Tibial nerve (tissue), 4 donors: ENCODE measurements around the gene JAKMIP1. TPM values are rescaled to one million over a fixed set of nuclear protein-coding genes. Genes with fewer than 3 reads are reported as not detected.

Source experiments
- DNase-seq, 2 donors: peaks; one replicate each; pipeline ENCODE4 v3.0.0-alpha.2; 2019; ENCODE audit warnings: low spot score in 2 of 2
- H3K27ac ChIP-seq, 4 donors: fragments of 200-600 bp; sonication (generic) in 3 of 4; one replicate each; pipeline ENCODE4 v1.5.1; 2017 to 2019; ENCODE audit warnings: mild to moderate bottlenecking in 1 of 4
- H3K27me3 ChIP-seq, 2 donors: fragments of 200-600 bp; sonication (generic) in 1 of 2; one replicate each; pipeline versions ENCODE4 v1.5.1 to v1.6.0; 2017 to 2019
- H3K36me3 ChIP-seq, 3 donors: fragments of 200-600 bp; sonication (generic); one replicate each; pipeline ENCODE4 v1.5.1; 2018 to 2019
- H3K4me1 ChIP-seq, 4 donors: fragments of 200-600 bp; sonication (generic) in 3 of 4; one replicate each; pipeline ENCODE4 v1.5.1; 2017 to 2019
- H3K4me3 ChIP-seq, 4 donors: fragments of 200-600 bp; sonication (generic) in 3 of 4; one replicate each; pipeline ENCODE4 v1.5.1; 2017 to 2019; ENCODE audit warnings: mild to moderate bottlenecking in 1 of 4, moderate library complexity in 1 of 4
- H3K9me3 ChIP-seq, 4 donors: fragments of 200-600 bp; sonication (generic) in 3 of 4; one replicate each; pipeline ENCODE4 v1.5.1; 2017 to 2019
- EP300 ChIP-seq, 2 donors: sonication (generic); formaldehyde crosslinking; IDR thresholded peaks; one replicate each; pipeline ENCODE4 v1.6.1; 2017; ENCODE audit warnings: antibody characterized with exemption in 2 of 2, mild to moderate bottlenecking in 1 of 2
- POLR2A ChIP-seq, 2 donors: fragments of 450-650 bp; IDR thresholded peaks; one replicate each; pipeline ENCODE4 v1.6.1; 2017; ENCODE audit warnings: antibody characterized with exemption in 2 of 2, mild to moderate bottlenecking in 2 of 2, moderate library complexity in 2 of 2
- WGBS, 2 donors: methylation state at CpG; one replicate each; pipeline ENCODE4 v1.1.5; 2018; 5-methylcytosine and 5-hydroxymethylcytosine counted together
- total RNA-seq, 4 donors: library from RNA; depleted of rRNA; stranded (reverse); fragments of >200 nt; gene quantifications; one replicate each; pipeline ENCODE4 v1.1.0, GENCODE V29; 2016
- TF ChIP-seq, protein P1 (sequence below), 5 experiments: fragments of 200-600 bp in 3 of 5; fragments of 450-650 bp in 2 of 5; sonication (generic) in 3 of 5; IDR thresholded peaks; one replicate each; pipeline ENCODE4 v1.5.1; 2016 to 2019; ENCODE audit warnings: antibody characterized with exemption in 5 of 5, mild to moderate bottlenecking in 3 of 5, moderate library complexity in 2 of 5

JAKMIP1 gene
- total RNA-seq, 4 donors from 2014 or later, result 0.30 to 2.5 (median 1.2) TPM

- no peak overlapping the region for H3K27ac ChIP-seq
- H3K36me3 ChIP-seq, result no peaks in the 10 kb centered on the region
- no peaks in the 10 kb centered on the region for H3K9me3 ChIP-seq
- no peaks in the 10 kb centered on the region for H3K27me3 ChIP-seq
- H3K4me1 ChIP-seq, result no peaks in the 10 kb centered on the region
- TF ChIP-seq EP300 (IDR thresholded peaks at IDR 0.05), result no peak
- no peak for DNase-seq
- WGBS, 2 donors, result 64 to 65% methylated on average over 7 of the region's 7 CpGs
- H3K4me3 ChIP-seq, result no peak overlapping the region
Measured at GRCh38 chr4:6114601-6115000, 85.7 kb downstream of the JAKMIP1 start.

GRCh38 chr4:6114181-6114580, 86.2 kb downstream of the JAKMIP1 start:
- H3K27ac ChIP-seq, result no peak overlapping the region

DNA sequence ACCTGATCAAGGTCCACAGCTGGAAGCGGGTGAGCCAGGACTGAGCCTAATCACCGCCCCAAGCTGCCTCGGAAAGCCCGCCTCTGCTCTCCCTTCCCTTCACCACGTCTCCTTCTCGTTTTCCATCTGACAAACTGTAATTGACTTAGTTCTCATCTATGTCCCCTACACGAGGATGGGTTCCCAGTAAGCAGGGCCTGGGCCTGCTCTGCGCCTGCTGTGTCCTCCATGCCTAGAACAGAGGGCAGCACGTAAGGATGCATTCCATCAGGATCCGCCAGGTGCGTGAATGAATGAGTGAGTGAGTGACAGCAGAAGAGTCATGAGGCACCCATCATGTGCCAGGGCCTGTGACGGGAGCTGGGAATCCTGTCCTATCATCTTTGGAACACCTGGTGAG, 86.7 kb downstream of the JAKMIP1 start:
- no peaks in the 10 kb centered on the region for H3K27me3 ChIP-seq
- H3K4me3 ChIP-seq, result no peak overlapping the region

More at GRCh38 chr4:6114181-6114580, 86.2 kb downstream of the JAKMIP1 start:
- Histone ChIP-seq H3K27me3 (no peaks in the 10 kb centered on the region), H3K4me3 (no peak overlapping the region), H3K9me3 (no peaks in the 10 kb centered on the region), H3K36me3 (no peaks in the 10 kb centered on the region), H3K4me1 (no peaks in the 10 kb centered on the region)
- 87 to 88% methylated on average over 2 to 3 of the region's 3 CpGs for WGBS, 2 donors
- DNase-seq, result no peak
- TF ChIP-seq, protein P1, sequence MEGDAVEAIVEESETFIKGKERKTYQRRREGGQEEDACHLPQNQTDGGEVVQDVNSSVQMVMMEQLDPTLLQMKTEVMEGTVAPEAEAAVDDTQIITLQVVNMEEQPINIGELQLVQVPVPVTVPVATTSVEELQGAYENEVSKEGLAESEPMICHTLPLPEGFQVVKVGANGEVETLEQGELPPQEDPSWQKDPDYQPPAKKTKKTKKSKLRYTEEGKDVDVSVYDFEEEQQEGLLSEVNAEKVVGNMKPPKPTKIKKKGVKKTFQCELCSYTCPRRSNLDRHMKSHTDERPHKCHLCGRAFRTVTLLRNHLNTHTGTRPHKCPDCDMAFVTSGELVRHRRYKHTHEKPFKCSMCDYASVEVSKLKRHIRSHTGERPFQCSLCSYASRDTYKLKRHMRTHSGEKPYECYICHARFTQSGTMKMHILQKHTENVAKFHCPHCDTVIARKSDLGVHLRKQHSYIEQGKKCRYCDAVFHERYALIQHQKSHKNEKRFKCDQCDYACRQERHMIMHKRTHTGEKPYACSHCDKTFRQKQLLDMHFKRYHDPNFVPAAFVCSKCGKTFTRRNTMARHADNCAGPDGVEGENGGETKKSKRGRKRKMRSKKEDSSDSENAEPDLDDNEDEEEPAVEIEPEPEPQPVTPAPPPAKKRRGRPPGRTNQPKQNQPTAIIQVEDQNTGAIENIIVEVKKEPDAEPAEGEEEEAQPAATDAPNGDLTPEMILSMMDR (IDR thresholded peaks at IDR 0.05), result no peak
- TF ChIP-seq POLR2A (IDR thresholded peaks at IDR 0.05), result no peak
- TF ChIP-seq EP300 (IDR thresholded peaks at IDR 0.05), result no peak

DNA sequence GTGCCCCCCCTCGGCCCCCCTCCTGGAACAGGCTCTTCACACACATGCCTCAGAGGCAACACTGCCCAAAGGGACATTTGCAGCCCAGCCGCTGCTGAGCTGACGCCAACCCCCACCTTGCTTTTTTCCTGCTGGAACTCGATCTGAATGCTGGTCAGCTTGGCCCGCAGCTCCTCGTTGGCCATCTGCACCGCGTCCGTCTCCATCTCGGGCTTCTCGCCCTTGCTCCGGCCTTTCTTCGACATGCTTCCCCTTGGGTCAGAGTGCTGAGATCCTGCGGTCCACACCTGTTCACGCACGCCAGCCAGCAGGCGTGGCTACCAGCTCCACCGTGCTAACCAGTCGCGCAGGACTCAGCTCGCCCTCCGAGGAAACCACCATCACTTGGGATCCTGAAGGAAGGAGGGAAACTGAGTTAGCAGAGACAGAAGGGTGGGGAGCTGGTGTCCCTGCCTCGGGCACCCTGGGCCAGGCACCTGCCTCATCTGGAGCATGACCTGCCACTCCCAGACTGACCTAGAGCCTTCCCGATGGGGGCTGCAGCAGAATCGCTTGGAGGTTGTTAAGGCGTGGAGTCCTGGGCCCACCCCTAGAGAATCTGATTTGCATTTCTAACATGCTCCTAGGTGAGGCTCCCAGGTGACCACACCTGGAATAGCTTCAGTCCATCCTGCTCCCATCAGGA, 87.6 kb downstream of the JAKMIP1 start:
- WGBS, 2 donors, result 75 to 78% methylated on average over 26 of the region's 26 CpGs
- no peaks in the 10 kb centered on the region for H3K27me3 ChIP-seq
- DNase-seq, result no peak

More for the DNA sequence above, 86.7 kb downstream of the JAKMIP1 start:
- DNase-seq, result no peak
- WGBS, 2 donors, result 85% methylated on average over 12 of the region's 12 CpGs
- TF ChIP-seq POLR2A (IDR thresholded peaks at IDR 0.05) (no peak), EP300 (IDR thresholded peaks at IDR 0.05) (no peak)
- TF ChIP-seq, protein P1 (IDR thresholded peaks at IDR 0.05), result no peak
- H3K36me3 ChIP-seq, result no peaks in the 10 kb centered on the region
- H3K4me1 ChIP-seq, result no peaks in the 10 kb centered on the region
- H3K9me3 ChIP-seq, result no peaks in the 10 kb centered on the region
- no peak overlapping the region for H3K27ac ChIP-seq

DNA sequence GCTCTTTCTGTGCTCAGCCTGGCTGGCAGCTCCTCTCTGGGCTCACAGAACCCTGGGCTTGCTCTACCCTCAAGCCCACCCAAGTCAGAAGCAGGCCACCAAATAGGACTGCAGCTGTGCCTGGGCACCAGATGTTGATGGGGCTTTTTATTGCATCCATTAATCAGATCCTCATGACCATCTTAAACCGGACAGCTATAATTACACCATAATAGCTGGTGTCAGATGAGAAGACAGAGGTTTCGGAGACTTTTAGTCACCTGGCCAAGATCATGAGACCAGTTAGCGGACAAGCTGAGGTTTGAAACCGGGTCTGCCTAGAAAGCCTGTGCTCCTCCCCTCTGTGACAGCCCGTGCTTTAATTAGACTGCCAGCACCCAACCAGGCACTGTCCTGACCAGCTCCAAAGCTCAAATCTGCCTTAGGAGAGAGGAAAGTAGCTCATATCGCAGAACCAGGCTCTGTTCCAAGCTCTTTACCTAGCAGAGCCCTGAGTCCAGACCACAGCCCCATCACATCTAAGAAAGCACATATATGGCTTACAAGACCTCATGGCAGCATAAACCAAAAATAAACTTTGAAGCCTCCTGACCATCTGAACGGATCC, 88.9 kb downstream of the JAKMIP1 start:
- Histone ChIP-seq H3K4me3 (no peak overlapping the region), H3K4me1 (no peaks in the 10 kb centered on the region), H3K27ac (no peak overlapping the region), H3K27me3 (no peaks in the 10 kb centered on the region), H3K36me3 (no peaks in the 10 kb centered on the region), H3K9me3 (no peaks in the 10 kb centered on the region)
- TF ChIP-seq EP300 (IDR thresholded peaks at IDR 0.05) (no peak), POLR2A (IDR thresholded peaks at IDR 0.05) (no peak)
- TF ChIP-seq, protein P1 (IDR thresholded peaks at IDR 0.05), result no peak
- WGBS, 2 donors, result 49 to 58% methylated on average over 7 of the region's 7 CpGs
- no peak for DNase-seq

More for the DNA sequence above, 87.6 kb downstream of the JAKMIP1 start:
- TF ChIP-seq, protein P1 (IDR thresholded peaks at IDR 0.05), result no peak
- TF ChIP-seq POLR2A (IDR thresholded peaks at IDR 0.05), result no peak
- no peak for TF ChIP-seq EP300 (IDR thresholded peaks at IDR 0.05)
- no peaks in the 10 kb centered on the region for H3K36me3 ChIP-seq
- no peak overlapping the region for H3K27ac ChIP-seq
- H3K9me3 ChIP-seq, result no peaks in the 10 kb centered on the region
- no peaks in the 10 kb centered on the region for H3K4me1 ChIP-seq
- H3K4me3 ChIP-seq, result no peak overlapping the region
